ENCODE measurements around the gene GCK.

The GCK gene

DNA sequence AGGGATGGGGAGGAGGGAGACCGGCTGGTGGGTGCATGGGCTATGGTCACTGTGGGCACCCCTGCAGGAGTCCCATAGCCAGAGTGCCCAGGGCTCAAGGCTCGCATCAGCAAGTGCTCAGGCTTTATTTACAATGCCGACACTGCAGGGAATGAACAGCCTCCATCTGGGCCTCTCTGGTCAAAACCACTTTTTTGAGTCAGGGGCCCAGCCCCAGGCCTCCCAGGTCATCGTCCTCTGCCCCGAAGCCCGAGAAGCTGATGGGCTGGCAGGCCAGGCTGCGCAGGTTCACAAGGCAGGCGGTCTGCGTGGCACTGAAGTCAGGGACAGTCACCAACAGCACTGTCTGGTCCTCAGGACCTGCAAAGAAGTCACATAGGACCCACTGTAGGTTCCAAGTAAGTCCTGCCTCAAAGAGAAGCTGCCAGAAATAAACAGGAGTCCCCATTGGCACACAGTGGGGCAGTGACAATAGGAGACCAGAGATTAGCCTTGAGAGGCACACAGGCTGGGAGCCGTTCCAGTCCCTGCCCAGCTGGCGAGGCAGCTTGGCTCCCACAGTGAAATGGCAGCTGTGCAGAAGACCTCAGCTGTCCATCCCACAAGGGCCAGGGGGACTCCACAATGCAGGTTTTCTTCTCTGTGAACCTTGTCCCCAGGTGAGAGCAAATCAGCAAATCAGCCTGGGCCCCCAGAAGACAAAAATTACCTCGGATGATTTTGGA, 74.5 kb downstream of the GCK start:
- DNase-seq = no peak

- DNase-seq = no peak
These were observed 75.4 kb downstream of the GCK start for GRCh38 chr7:44113764-44114354.

- peak; percentile 74 for DNase-seq
These were observed 76.1 kb downstream of the GCK start for GRCh38 chr7:44112997-44113763.

DNA sequence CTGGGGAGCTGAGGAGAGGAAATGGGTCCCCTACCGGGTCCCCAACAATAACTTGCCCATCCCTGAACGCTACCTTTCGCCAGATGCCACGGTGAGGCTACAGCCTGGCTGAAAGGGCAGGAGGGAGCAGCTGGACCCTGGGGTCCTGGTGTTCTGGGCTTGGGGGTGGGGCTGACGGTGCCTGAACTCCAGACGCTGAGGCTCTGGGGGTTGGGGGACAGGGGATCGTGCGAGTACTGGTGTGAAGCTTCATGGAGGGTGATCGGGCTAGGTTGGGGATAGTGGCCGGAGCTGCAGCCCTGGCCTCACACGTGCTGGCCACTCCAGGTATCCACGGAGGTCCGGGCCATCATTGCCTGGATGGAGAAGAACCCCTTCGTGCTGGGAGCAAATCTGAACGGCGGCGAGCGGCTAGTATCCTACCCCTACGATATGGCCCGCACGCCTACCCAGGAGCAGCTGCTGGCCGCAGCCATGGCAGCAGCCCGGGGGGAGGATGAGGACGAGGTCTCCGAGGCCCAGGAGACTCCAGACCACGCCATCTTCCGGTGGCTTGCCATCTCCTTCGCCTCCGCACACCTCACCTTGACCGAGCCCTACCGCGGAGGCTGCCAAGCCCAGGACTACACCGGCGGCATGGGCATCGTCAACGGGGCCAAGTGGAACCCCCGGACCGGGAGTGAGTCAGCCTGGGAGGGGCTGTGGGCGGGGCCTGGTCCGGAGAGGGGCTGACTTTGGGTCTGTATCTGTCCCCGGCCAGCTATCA, 76.8 kb downstream of the GCK start:
- DNase-seq = peak; percentile 74

DNA sequence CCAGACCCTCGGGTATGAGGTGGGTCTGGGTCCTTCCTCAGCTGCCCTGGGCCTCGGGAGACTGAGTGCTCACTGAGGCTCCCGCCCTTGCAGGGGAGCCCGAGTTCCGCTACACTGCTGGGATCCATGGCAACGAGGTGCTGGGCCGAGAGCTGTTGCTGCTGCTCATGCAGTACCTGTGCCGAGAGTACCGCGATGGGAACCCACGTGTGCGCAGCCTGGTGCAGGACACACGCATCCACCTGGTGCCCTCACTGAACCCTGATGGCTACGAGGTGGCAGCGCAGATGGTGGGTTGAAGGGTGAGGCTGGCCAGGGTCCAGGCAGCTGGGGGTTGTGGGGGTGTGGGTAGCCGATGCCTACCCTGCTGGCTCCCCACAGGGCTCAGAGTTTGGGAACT, 77.5 kb downstream of the GCK start:
- DNase-seq = peak; percentile 33

DNA sequence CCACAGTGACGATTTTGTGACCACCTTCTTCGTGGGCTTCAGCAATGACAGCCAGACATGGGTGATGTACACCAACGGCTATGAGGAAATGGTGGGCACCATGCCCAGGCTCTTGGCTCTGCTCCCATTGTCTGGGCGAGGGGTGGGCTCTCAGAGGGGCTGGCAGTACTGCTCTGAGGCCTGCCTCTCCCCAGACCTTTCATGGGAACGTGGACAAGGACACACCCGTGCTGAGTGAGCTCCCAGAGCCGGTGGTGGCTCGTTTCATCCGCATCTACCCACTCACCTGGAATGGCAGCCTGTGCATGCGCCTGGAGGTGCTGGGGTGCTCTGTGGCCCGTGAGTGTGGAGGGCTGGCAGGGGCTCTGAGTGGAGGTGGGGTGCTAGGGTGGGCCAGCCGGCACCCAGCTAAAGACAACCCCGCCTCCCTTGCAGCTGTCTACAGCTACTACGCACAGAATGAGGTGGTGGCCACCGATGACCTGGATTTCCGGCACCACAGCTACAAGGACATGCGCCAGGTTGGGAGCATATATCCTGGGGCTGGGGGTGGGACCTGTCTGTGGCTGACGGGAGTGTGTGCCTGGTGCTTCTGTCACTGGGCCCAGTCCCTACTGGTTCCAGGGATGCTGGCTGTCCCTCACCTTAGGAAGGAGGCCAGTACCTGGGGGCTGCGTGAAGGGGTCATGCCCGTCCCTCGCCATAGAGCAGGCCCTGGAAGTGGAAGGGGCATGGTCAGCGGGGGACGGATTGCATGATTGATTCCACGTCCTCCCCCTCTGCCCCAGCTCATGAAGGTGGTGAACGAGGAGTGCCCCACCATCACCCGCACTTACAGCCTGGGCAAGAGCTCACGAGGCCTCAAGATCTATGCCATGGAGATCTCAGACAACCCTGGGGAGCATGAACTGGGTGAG, 78.3 kb downstream of the GCK start:
- no peak for DNase-seq

- DNase-seq = no peak
These were observed 79.2 kb downstream of the GCK start for GRCh38 chr7:44109991-44110390.

DNA sequence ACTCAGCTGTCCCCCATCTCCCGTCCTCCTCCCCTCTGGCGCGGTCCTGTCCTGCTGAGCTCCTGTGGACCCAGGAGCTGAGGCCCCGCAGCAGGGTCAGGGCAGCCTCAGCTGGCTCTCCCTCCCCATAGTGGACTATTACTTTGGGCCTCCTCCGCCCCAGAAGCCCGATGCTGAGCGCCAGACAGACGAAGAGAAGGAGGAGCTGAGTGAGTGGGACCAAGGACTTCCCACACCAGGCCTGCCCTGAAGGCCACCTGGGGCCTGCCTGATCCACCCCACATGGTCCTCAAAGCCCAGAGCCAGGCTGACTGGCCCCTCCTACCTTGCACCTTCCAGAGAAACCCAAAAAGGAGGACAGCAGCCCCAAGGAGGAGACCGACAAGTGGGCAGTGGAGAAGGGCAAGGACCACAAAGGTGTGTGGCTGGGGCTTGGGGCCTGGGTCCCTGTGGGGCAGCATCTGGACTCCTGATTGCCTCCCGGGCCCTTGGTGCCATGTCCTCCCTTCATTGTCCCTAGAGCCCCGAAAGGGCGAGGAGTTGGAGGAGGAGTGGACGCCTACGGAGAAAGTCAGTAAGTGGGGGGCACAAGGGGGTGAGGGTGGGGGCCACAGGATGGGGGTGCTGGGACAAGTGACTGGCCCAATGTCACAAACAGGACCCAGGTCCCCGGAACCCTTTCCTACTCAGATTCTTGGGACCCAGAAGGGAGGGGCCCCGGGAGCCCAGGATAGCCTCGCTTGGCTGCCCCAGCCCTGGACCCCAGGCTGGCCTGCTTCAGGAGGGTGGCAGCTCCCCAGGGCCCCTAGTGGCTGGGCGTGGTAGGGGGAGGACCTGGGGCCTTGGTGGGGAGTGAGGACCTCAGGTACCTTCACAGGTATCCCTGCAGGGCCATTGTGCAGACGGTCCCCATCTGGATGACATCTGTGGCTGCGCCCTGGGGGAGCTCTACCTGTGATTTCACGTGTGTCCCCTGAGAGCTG, 80.2 kb downstream of the GCK start:
- no peak for DNase-seq

DNA sequence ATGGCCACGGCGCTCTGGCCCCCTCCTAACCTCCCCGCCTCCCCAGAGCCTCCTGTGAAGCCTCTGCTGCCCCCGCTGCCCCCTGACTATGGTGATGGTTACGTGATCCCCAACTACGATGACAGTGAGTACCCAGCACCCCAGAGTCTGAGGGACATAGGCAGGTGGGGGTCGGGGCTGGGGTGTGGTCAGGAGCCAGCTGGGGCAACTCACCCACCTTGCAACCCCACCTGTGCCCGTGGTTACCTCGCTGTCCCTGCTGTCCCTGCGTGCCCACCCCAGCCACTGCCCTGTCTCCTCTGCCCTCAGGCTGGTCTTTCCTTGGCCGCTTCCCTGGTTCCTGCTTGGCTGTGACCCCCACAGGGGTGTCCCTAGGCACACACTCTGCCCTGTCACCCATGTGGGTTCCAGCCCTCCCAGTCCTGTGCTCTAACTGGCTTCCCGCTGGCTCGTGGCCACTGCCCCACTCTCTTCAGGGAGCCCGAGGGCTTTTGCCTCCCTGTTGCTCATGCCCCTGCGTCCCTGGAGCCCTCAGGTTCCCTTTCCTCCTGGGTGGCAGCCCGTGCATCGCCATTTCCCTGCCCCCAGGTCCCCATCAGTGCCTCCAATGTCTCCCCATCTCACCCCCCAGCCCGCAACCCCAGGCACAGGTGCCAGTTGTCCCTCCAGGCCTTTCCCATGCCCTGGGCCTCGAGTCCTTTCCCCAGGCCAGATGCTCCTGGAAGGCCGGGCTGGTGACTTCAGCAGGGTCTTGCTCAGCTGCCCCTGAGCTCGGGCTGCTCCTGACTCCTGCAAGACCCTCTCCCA, 81.1 kb downstream of the GCK start:
- DNase-seq = no peak

GRCh38 chr7:44107116-44107960, 81.9 kb downstream of the GCK start:
- DNase-seq = no peak

- DNase-seq = no peak
These were observed 82.8 kb downstream of the GCK start for GRCh38 chr7:44106311-44107065.

- no peak for DNase-seq
These were observed 83.4 kb downstream of the GCK start for GRCh38 chr7:44105832-44106231.

- no peak for DNase-seq
These were observed 84.1 kb downstream of the GCK start for GRCh38 chr7:44104860-44105771.

- DNase-seq = no peak
These were observed 85.0 kb downstream of the GCK start, which contains the start of gene AEBP1 for GRCh38 chr7:44103923-44104859. Gene AEBP1 (plus strand): TSS chr7:44104345. CDS start chr7:44104666, 321 bp downstream.

- no peak for DNase-seq
These were observed 85.7 kb downstream of the GCK start for GRCh38 chr7:44103566-44103922.
